Stimulated activated naive CD8-positive, alpha-beta T cell treated with anti-CD3 and anti-CD28 coated beads, Interleukin-15, Interleukin-2, amounts not matched to agents 100 ng/mL and 50 ng/mL, for 24 hours (primary cell): Measurements from ENCODE around the gene MAGEB2.

Source experiments
- H3K27ac Mint-ChIP-seq: one replicate; pipeline ENCODE4 v1.8.0; 2021; ENCODE audit warnings: mild to moderate bottlenecking, mixed read lengths
- H3K27me3 Mint-ChIP-seq: one replicate; pipeline ENCODE4 v1.8.0; 2021; ENCODE audit warnings: mixed read lengths
- H3K36me3 Mint-ChIP-seq: one replicate; pipeline ENCODE4 v1.8.0; 2021; ENCODE audit warnings: low read depth, mixed read lengths
- H3K4me1 Mint-ChIP-seq: one replicate; pipeline ENCODE4 v1.8.0; 2021; ENCODE audit warnings: low read depth, mixed read lengths
- H3K4me3 Mint-ChIP-seq: one replicate; pipeline ENCODE4 v1.8.0; 2021; ENCODE audit warnings: mild to moderate bottlenecking, mixed read lengths
- H3K9me3 Mint-ChIP-seq: one replicate; pipeline ENCODE4 v1.8.0; 2021; ENCODE audit warnings: mixed read lengths

MAGEB2 gene

GRCh38 chrX:30246769-30247489 is 31.6 kb downstream of the MAGEB2 start, which contains the start of gene MAGEB1:
TSS of gene MAGEB1 (plus strand) at chrX:30247146. CDS start at chrX:30250494, 3,348 bp downstream.
- H3K27ac Mint-ChIP-seq: no peak within 1 kb of the TSS
- no peaks in the 10 kb centered on the region for H3K4me1 Mint-ChIP-seq
- H3K9me3 Mint-ChIP-seq: no peaks in the 10 kb centered on the region
- H3K4me3 Mint-ChIP-seq: no peak within 1 kb of the TSS
- H3K36me3 Mint-ChIP-seq: no peaks in the 10 kb centered on the region
- no peaks in the 10 kb centered on the region for H3K27me3 Mint-ChIP-seq

GRCh38 chrX:30248854-30249253 is 33.5 kb downstream of the MAGEB2 start:
- Mint-ChIP-seq H3K27me3 (no peaks in the 10 kb centered on the region), H3K27ac (no peak overlapping the region), H3K36me3 (no peaks in the 10 kb centered on the region), H3K4me1 (no peaks in the 10 kb centered on the region), H3K9me3 (no peaks in the 10 kb centered on the region), H3K4me3 (no peak overlapping the region)

GRCh38 chrX:30253257-30253656 is 37.9 kb downstream of the MAGEB2 start:
- H3K4me1 Mint-ChIP-seq: no peaks in the 10 kb centered on the region

GRCh38 chrX:30259927-30260326 is 44.6 kb downstream of the MAGEB2 start:
- Mint-ChIP-seq H3K27ac (no peak overlapping the region), H3K36me3 (no peaks in the 10 kb centered on the region), H3K4me1 (no peaks in the 10 kb centered on the region), H3K27me3 (no peaks in the 10 kb centered on the region), H3K9me3 (no peaks in the 10 kb centered on the region), H3K4me3 (no peak overlapping the region)

More at GRCh38 chrX:30253257-30253656, 37.9 kb downstream of the MAGEB2 start:
- Mint-ChIP-seq H3K9me3 (no peaks in the 10 kb centered on the region), H3K27me3 (no peaks in the 10 kb centered on the region), H3K27ac (no peak overlapping the region), H3K4me3 (no peak overlapping the region), H3K36me3 (no peaks in the 10 kb centered on the region)

- Mint-ChIP-seq H3K4me3 (no peak overlapping the region), H3K36me3 (no peaks in the 10 kb centered on the region), H3K27ac (no peak overlapping the region), H3K4me1 (no peaks in the 10 kb centered on the region), H3K9me3 (no peaks in the 10 kb centered on the region), H3K27me3 (peaks cover 4% of the 10 kb centered on the region)
These were observed 45.6 kb downstream of the MAGEB2 start for GRCh38 chrX:30261012-30261411.

- no peak overlapping the region for H3K4me3 Mint-ChIP-seq
- H3K27ac Mint-ChIP-seq: no peak overlapping the region
- H3K4me1 Mint-ChIP-seq: no peaks in the 10 kb centered on the region
- no peaks in the 10 kb centered on the region for H3K9me3 Mint-ChIP-seq
- no peaks in the 10 kb centered on the region for H3K36me3 Mint-ChIP-seq
- peaks cover 4% of the 10 kb centered on the region for H3K27me3 Mint-ChIP-seq
These were observed 47.4 kb downstream of the MAGEB2 start for GRCh38 chrX:30262763-30263162.
